Activated CD4-positive, alpha-beta T cell treated with anti-CD3 and anti-CD28 coated beads for 24 hours (primary cell): ENCODE results near the gene FOXN1.
"Not testable (repeated sequence)": the region's sequence is repeated elsewhere in the genome, so short reads cannot be mapped to it uniquely, and the experiment has no call there.

Experiments used
- DNase-seq, 2 donors: peaks; one replicate each; pipeline ENCODE4 v3.0.0-alpha.2; 2020; ENCODE audit warnings: low read depth in 2 of 2

The FOXN1 gene, protein sequence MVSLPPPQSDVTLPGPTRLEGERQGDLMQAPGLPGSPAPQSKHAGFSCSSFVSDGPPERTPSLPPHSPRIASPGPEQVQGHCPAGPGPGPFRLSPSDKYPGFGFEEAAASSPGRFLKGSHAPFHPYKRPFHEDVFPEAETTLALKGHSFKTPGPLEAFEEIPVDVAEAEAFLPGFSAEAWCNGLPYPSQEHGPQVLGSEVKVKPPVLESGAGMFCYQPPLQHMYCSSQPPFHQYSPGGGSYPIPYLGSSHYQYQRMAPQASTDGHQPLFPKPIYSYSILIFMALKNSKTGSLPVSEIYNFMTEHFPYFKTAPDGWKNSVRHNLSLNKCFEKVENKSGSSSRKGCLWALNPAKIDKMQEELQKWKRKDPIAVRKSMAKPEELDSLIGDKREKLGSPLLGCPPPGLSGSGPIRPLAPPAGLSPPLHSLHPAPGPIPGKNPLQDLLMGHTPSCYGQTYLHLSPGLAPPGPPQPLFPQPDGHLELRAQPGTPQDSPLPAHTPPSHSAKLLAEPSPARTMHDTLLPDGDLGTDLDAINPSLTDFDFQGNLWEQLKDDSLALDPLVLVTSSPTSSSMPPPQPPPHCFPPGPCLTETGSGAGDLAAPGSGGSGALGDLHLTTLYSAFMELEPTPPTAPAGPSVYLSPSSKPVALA

DNA sequence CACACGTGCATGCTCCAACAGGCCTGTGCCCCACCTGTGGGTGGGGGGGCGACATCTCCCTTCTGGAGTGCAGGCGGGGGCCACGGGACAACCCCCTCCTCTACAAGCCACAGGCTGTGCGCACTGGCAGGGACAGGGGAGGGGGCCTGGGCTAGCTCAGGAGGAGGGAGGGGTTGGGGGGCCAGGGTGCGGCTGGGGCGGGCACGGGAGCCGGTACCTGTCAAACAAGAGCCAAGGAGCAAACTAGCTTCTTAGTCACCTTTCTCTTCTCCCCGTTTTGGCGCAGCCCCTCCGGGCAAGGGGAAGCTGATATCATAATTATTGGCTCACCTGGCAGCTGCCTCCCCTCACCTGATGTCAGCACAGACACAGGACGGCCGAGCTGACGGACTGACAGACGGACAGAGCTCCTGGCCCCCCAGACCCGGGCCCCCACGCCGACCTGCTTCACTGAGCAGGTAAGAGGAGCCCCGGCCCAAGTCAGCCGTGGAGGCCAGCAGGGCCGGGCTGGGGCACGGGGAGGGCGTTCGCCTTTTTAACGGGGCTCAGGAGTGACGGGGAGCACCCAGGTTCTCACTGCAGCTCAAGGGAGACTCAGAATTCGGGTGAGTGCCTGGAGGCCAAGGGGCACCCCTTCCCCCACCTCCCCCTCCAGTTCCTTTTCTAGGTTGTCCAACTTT is at the start of gene FOXN1:
TSS of gene FOXN1 (plus strand) at position 363 of the 680 bp plus-strand sequence. CDS start 17,622 bp downstream, outside the sequence.
- DNase-seq = no peak

DNA sequence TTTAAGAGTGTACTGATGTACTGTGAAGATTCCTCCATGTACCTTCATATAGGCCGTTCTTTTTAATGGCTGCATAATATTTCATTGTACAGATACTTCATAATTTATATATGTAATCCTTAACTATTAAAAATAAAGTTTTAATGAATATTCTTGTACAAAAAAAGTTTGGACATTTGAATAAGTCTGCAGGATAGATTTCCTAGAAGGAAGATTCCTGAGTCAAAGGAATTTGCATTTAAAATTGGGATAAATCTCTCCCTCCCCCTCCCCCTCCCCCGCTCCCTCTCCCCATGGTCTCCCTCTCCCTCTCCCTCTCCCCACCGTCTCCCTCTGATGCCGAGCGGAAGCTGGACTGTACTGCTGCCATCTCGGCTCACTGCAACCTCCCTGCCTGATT is 48.3 kb upstream of the FOXN1 start:
- no peak for DNase-seq

DNA sequence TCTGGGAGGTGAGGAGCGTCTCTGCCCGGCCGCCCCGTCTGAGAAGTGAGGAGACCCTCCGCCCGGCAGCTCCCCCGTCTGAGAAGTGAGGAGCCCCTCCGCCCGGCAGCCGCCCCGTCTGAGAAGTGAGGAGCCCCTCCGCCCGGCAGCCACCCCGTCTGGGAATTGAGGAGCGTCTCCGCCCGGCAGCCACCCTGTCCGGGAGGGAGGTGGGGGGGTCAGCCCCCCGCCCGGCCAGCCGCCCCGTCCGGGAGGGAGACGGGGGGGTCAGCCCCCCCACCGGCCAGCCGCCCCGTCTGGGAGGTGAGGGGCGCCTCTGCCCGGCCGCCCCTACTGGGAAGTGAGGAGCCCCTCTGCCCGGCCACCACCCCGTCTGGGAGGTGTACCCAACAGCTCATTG is 47.3 kb upstream of the FOXN1 start:
- DNase-seq = not testable (repeated sequence)

DNA sequence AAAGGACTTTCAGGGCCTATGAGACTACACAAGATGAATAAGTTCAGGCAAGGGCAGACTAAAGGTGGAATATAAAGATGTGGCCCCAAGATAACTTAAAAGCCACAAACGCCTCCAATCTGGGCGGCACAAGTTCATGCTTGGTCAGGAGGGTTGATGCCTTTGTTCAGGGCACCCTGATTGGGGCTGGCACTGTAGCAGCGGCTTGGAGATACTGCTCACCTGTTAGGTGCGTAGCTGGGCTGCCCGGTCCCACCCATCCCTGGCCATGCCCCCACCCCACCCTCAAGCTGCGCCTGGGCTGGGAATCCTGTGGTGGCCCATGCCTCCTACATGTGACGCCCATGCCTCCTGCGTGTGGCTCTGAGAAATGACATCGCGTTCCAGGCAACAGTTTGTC is 45.2 kb upstream of the FOXN1 start:
- no peak for DNase-seq

DNA sequence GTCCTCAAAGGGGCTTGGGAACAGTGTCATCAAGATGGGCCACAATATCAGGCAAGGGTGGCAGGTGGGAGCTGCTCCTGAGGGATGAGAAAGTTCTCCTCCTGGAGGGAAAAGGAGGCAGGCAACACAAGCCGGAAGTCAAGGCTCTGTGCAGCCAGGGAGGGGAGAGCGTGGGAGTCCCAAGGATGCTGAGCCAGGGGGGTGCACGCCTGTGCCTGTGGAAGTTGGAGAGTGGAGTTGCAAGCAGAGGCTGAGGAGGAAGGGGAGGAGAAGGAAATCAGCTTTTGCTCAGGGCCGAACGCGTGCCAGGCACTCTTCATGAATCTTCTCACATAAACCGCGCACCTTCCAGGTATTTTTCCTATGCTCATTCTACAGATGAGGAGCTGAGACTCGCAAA is 40.1 kb upstream of the FOXN1 start:
- DNase-seq = no peak

DNA sequence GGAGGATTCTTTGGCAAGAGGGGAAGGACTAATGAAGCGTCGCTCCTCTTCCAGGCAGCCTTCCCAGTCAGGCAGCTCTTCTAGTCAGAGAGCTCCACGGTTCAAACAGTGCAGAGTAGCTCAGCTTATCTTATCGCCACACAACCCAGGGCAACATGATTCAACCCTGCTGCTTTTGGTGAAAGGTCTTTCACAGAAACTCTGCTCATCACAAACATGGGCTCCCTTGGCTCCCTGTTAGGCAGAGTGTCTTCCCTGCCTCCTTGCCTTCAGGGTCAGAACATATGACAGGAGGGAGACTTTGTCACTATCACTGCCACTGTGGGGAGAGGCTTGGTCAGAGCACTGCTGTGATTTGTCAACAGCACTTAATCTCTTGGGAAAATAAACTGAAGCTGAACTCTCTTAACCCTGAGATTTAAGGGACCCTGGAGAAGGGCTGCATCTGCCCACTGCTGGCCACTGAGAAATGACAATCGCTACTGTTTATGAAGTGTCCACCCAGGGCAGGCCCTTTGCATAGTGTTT is 39.6 kb upstream of the FOXN1 start:
- DNase-seq = no peak

DNA sequence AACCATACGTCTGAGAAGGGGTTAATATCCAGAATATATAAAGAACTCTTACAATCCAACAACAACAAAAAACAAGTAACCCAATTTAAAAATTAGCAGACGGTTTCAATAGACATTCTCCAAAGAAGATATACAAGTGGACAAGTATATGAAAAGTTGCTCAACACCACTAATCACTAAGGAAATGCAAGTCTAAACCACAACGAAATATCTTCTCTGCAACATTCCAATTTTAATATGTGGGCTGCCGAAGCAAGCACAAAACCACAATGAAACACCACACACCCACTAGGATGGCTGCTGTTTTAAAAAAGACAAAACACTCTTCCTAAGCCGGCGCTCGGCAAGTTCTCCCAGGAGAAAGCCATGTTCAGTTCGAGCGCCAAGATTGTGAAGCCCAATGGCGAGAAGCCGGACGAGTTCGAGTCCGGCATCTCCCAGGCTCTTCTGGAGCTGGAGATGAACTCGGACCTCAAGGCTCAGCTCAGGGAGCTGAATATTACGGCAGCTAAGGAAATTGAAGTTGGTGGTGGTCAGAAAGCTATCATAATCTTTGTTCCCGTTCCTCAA is 38.6 kb upstream of the FOXN1 start:
- DNase-seq = no peak

DNA sequence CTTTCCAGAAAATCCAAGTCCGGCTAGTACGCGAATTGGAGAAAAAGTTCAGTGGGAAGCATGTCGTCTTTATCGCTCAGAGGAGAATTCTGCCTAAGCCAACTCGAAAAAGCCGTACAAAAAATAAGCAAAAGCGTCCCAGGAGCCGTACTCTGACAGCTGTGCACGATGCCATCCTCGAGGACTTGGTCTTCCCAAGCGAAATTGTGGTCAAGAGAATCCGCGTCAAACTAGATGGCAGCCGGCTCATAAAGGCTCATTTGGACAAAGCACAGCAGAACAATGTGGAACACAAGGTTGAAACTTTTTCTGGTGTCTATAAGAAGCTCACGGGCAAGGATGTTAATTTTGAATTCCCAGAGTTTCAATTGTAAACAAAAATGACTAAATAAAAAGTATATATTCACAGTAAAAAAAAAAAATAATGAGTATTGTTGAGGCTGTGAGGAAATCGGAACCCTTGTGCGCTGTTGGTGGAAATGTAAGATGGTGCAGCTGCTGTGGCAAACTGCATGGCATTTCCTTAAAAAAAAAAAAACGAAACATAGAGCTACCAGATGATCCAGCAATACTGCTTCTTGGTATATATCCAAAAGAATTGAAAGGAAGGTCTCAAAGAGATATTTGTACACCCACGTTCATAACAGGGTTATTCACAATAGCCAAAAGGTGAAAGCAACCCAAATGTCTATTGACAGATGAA is 38.0 kb upstream of the FOXN1 start:
- DNase-seq = not testable (repeated sequence)

DNA sequence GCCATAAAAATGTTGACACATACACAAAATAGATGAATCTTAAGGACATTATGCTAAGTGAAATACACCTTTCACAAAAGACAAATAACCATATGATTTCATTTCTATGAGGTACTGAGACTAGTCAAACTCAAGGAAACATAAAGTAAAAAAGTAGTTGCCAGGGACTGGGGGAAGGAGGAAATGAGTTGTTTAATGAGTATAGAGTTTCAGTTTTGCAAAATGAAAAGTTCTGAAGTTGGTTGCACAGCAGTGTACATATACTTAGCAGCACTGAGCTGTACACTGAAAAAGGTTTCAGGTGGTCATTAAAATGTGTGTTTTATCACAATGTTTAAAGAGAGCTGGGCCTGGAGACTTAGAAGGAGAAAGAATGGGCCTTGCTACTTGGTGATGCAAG is 37.4 kb upstream of the FOXN1 start:
- DNase-seq = no peak

DNA sequence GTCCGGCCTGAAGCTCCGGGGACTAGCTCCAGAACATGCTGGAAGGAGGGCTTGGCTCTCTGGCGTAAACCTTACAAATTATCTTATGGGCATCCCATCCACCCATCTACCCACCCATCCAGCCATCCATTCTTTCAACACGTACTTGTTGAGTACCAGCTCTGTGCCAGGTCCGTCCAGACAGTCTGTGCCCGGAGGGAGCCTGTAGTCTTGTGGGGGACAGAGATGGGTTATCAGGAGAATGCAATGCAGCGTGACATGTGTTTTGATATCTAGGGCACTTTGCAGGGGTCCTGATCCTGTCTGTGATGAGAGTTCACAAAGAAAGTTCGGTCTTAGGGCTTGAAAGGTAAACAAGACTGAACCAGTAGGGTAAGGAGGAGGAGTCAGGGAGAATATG is 36.8 kb upstream of the FOXN1 start:
- DNase-seq = no peak

DNA sequence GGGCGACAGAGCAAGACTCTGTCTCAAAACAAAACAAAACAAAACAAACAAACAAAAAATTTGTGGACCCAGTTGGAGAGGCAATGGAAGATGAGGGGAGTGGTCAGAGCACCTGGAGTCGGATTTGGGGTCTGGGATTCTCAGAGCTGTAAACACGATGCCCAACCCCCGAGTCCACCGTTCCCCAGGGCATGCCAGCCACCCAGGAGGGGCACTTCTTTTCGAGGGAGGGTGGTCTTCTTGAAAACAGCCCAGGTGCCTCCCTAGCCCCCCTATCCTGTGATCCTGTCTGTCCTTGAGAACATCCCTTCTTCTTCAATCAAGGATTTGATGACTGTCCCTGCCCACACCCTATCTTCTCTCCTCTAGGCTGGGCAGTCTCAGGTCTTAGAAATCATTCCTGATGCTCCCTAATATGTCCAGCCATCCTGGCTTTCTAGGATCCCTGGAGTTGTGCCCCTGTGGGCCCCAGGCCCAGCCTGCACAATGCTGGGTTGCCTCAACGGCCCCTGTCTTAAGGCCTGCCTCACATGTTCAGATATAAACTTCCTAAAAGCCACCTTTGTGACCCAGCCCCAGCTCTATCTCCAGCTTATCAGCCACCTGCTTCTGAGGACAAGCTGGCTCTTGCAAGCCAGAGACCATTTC is 35.8 kb upstream of the FOXN1 start:
- no peak for DNase-seq

DNA sequence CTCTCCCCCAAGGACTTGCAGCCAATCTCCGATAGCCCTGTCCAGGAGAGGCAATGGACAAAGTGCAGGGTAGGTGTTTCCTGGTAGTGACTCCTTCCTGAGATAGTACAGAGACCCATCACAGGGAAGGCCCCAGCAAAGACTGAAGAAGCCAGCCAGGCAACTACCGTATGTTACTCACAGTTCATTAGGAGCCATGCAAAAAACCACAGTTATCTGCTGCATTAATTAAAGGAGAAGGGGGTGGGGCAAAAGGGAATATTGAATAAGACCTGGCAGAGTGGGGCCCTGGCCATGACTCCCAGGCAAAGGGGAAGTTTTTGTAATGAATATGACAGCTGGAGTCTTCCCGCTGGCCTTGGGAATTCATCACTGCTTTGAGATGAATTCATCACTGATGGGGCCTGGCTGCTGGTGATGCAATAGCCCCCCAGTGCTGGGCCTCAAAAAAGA is 35.2 kb upstream of the FOXN1 start:
- no peak for DNase-seq

DNA sequence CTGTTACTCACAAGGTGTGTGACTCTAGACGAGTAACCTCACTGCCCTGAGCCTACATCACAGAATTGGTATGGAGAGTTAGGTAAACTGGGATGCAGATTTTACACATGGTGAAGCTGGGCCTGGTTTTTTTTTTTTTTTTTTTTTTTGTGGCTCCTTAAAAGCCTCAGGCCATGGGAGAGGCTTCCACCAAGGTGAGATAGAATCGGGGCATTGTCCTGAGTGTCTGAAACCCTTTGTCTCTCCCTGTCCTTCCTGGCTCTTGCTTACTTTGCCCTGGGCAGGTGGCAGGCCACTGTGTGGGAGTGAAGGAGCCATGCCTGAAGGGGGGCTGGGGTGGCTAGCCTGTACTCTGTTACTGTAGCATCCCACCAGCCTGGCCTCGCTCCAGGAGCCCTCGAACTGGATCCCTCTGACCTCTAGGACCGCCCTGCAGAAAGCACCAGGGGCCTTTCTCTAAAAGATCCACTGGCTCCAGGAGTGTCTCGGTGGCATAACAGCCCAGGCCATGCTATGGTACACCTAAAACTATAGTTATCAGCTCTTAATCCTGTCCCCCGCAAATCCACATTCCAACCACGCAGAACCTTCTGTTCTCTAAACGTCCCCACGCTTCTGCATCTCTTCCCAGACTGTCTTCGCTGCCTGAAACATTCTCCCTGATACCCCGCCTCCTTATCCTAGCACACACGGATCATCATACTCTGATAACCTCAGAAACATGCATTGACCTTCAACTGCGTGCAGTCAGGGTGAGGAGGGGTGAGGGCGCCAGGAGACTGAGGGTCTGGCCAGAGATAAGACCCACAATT is 34.4 kb upstream of the FOXN1 start:
- no peak for DNase-seq

DNA sequence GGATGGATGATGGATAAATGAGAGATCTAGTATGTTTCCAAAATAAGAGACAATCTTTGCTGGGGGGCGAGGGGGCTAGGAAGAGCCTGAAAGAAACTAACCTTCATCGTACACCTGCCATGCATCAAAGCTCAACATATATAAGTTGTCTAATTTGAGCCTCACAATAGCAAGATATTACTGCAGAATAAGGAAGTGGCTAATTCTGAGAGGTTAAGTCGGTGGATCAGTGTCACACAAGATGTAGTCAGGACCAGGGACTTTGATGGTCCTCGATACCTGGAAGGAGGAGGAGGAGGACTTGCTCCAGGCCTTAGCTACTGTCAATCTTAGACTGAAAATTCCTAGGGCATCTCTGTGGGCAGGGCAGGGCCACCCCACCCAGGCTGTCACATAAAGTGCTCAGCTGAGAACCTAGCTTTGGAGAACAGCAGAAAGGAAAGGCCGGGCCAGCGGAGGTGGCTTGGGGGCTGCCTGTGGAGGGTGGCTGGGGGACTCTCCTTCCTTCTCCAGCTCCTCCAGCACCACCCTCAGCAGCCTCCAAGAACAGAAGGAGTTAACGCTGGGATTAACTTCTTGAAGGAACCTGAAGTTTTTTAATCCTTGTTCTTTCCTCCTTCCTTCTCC is 33.2 kb upstream of the FOXN1 start:
- DNase-seq = no peak

DNA sequence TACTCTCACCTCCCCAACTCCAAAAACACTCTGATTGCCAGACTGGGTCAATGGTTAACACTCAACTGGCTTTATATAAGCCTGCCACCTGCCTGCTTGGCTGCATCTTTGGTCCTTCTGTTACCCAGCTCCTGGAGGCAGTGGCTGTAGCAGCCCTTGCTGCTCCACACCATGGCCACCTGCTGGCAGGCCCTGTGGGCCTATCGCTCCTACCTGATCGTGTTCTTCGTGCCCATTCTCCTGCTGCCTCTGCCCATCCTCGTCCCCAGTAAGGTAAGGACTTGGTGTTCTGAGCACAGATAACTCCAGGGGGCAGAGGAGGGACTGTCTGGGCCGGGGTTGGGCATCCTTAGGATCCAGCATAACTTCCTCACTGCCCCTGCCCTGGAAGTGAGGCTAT is 32.6 kb upstream of the FOXN1 start, which contains the start of gene SLC13A2:
TSS of gene SLC13A2 (plus strand) at position 103 of the 400 bp plus-strand sequence. CDS start at position 172, 69 bp downstream.
- no peak for DNase-seq

DNA sequence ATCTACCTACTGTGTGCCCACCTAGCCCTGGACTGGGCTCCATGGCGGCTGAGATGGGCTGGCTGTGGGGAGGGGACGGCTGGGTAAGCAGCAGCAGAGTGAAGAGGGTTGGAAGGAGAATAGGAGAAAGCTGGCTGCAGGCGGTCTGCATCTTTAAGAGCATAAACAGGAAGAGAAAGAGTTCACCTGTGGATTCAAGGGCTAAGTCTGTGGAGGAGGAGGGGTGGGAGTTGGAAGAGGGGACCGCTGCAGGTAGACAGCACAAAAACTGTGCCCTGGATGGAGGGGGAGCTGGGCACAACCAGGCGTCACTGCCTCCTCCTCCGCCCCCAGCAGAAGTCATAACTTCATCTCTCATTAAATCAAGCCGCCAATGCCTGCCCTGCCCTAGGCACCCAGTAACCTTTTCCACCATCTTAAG is 32.0 kb upstream of the FOXN1 start:
- no peak for DNase-seq

DNA sequence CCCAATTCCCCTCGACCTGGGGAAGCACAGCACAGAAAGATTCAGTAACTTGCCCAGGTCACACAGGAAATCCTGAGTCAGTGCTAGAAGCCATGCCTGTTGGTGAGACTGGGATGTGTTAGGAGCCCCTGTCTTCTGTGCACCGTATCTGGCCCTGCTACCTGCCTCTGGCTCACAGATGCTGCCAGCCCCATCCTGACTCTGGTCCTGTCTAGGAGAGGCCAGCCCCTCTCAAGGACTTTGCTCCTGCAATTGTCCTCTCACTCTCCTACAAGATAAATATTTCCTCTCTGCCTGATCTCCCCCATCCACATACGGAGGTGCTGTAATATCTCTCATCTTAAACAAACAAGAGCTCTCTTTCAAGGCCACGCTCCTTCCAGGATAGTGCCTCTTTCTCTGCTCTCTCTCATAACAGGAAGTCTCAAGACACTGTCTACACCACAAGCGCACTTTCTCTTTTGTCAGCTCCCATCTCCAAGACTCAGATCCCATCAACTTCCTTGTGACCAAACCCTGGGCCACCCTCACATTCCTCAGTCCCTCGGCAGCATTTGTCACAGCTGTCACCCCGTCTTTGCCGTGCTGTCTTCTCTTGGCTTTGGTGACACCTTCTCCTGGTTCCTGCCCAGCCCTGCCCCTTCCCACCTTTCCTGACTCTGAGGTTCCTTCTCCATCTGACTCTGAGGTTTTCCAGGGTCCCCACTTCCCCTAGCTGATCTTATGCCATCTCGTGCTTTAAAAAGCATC is 30.8 kb upstream of the FOXN1 start:
- no peak for DNase-seq

DNA sequence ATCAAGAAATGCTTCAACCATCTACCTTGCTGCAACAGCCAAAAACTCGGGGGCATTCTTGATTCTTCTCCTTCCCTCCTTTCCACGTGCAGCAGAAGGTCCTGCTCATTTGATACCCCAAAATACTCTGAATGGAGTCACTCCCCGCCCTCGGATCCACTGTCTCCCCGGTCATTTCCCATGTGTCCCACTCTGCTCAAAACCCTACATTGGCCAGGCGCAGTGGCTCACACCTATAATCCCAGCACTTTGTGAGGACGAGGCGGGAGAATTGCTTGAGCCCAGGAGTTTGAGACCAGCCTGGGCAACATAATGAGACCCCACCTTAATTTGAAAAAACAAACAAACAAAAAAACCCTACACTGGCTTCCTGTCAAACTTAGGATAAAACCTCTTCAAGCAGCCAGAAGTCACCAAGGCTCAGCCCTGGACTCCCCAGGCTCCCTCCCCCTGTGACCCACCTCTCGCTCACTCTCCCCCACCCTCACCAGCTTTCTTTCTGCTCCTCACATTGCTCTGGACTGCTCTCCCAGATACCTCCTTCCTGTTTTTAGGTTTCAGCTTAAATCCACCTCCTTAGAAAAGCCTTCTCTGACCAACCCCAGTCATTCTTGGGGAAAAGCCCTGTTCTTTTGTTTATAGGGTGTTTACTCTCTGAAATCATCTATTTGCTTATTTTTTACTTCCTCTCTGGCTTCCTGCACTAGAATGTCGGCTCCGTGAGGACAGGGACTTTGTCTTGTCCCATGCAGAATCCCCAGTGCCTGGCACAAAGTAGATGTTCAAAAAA is 29.9 kb upstream of the FOXN1 start:
- DNase-seq = no peak
